HTERT RPE-1 (cell line): Measurements from ENCODE around the gene DDX56.

Source experiments
- in situ Hi-C: fragments of 300-500 bp; cut with MboI; formaldehyde crosslinking; loops from 4 replicates; pipeline ENCODE4 v1.14.3; 2020; ENCODE audit warnings: low sequenced_read_pairs

Gene DDX56

GRCh38 chr7:44573464-44574286, at the start of gene DDX56:
Gene DDX56, minus strand, starts transcription at chr7:44573908. Its CDS starts 13 bp downstream, at chr7:44573895.
- in situ Hi-C loops, result no loop called here

GRCh38 chr7:44622342-44623151, 48.8 kb upstream of the DDX56 start:
- in situ Hi-C loops, result no loop called here

- in situ Hi-C loops, result no loop called here
Measured at GRCh38 chr7:44621750-44622103, 48.0 kb upstream of the DDX56 start.

- in situ Hi-C loops, result no loop called here
Measured at GRCh38 chr7:44621034-44621749, 47.5 kb upstream of the DDX56 start.

- in situ Hi-C loops, result no loop called here
Measured at GRCh38 chr7:44618753-44619152, 45.0 kb upstream of the DDX56 start.

GRCh38 chr7:44618045-44618444, 44.3 kb upstream of the DDX56 start:
- in situ Hi-C loops, result no loop called here

GRCh38 chr7:44617225-44617890, 43.6 kb upstream of the DDX56 start:
- in situ Hi-C loops, result no loop called here

GRCh38 chr7:44616545-44616944, 42.8 kb upstream of the DDX56 start:
- in situ Hi-C loops, result no loop called here

- in situ Hi-C loops, result no loop called here
Measured at GRCh38 chr7:44615793-44616192, 42.1 kb upstream of the DDX56 start.

GRCh38 chr7:44615149-44615611, 41.5 kb upstream of the DDX56 start:
- in situ Hi-C loops, result no loop called here

- in situ Hi-C loops, result no loop called here
Measured at GRCh38 chr7:44609829-44610228, 36.1 kb upstream of the DDX56 start.

- in situ Hi-C loops, result no loop called here
Measured at GRCh38 chr7:44608916-44609648, 35.4 kb upstream of the DDX56 start.

- in situ Hi-C loops, result no loop called here
Measured at GRCh38 chr7:44607141-44608068, 33.7 kb upstream of the DDX56 start.

- in situ Hi-C loops, result no loop called here
Measured at GRCh38 chr7:44606341-44607140, 32.8 kb upstream of the DDX56 start, which contains the start of gene OGDH. Gene OGDH, plus strand, starts transcription at chr7:44606627. Its CDS starts 17,717 bp downstream, at chr7:44624344.

- in situ Hi-C loops, result no loop called here
Measured at GRCh38 chr7:44604941-44605340, 31.2 kb upstream of the DDX56 start.

GRCh38 chr7:44603193-44603592, 29.5 kb upstream of the DDX56 start:
- in situ Hi-C loops, result no loop called here

GRCh38 chr7:44602576-44602910, 28.8 kb upstream of the DDX56 start:
- in situ Hi-C loops, result no loop called here

GRCh38 chr7:44599222-44599621, 25.5 kb upstream of the DDX56 start:
- in situ Hi-C loops, result no loop called here
